ENCODE results near the gene TIPRL. TPM values are rescaled to one million over a fixed set of nuclear protein-coding genes. Genes with fewer than 3 reads are reported as not detected.

TIPRL gene
- total RNA-seq, 1 donor from 2014 or later: 23.8 TPM

DNA sequence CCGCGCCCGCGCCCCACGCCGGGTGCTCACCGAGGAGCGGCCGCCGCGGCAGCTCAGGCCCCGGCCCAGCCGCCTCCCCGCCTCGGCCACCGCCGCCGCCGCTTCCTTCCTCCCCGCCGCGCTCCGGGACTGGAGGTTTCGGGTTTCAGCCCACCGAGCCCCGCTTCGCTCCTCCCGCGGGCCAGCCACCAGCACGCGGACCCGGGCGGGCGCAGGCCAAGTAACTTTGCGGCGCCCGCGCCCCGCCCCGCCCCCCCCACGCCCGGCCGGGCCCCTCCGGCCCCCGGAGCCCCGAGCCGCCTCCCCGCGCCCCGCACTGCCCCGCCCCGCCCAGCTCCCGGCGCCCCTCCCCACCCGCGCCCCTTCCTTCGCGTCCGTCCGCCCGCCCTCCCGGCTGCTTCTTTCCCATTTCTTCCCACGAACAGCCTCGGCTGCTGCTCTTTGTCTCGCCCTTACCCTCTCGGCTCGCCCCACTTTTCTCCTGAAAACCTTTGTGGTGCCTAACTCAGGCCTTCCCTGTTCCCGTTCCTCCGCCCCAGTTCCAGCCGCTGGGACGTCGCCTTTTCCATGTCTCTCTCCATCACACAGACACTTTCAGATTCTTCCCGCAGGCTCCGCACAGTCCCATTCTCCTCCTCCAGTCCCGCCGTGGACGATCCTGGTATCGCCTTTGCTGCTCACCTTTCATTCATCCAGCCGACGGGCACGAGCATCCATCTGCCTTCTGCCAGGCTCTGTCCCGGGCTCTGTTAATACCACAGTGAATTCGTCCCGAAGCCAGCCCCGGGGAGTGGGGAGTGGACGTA is 41.9 kb upstream of the TIPRL start, which contains the start of gene GPR161:
Gene GPR161, minus strand, starts transcription at position 222 of the 806 bp plus-strand sequence. CDS start 32,080 bp downstream, outside the sequence.
- DNase-seq (ENCODE audit: low read depth): no peak
- TF ChIP-seq, protein P1, sequence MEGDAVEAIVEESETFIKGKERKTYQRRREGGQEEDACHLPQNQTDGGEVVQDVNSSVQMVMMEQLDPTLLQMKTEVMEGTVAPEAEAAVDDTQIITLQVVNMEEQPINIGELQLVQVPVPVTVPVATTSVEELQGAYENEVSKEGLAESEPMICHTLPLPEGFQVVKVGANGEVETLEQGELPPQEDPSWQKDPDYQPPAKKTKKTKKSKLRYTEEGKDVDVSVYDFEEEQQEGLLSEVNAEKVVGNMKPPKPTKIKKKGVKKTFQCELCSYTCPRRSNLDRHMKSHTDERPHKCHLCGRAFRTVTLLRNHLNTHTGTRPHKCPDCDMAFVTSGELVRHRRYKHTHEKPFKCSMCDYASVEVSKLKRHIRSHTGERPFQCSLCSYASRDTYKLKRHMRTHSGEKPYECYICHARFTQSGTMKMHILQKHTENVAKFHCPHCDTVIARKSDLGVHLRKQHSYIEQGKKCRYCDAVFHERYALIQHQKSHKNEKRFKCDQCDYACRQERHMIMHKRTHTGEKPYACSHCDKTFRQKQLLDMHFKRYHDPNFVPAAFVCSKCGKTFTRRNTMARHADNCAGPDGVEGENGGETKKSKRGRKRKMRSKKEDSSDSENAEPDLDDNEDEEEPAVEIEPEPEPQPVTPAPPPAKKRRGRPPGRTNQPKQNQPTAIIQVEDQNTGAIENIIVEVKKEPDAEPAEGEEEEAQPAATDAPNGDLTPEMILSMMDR (conservative IDR thresholded peaks at IDR 0.05; ENCODE audit: low read depth, low read length): no peak

DNA sequence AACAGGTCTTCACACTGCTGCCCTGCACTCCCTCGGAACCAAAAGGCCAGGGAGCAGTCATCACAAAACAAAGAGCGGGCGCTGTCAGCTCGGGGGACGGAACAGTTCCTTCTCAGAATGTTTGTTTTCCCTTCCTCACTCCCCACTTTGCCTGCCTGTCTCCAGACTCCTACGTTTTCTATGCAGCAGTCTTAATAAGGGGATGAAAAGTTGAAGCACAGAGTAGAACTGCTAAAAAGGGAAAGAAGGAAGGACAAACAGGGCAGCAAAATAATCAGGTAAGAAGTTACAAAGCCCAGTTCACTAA is 41.3 kb upstream of the TIPRL start:
- H3K4me3 ChIP-seq (ENCODE audit: low read depth, low read length): peak overlapping the region; percentile 68
- TF ChIP-seq, protein P1 (conservative IDR thresholded peaks at IDR 0.05; ENCODE audit: low read depth, low read length): no peak
- no peak for DNase-seq (ENCODE audit: low read depth)

More for the DNA sequence above, 41.9 kb upstream of the TIPRL start, which contains the start of gene GPR161:
- peak within 1 kb of the TSS; percentile 68 for H3K4me3 ChIP-seq (ENCODE audit: low read depth, low read length)

DNA sequence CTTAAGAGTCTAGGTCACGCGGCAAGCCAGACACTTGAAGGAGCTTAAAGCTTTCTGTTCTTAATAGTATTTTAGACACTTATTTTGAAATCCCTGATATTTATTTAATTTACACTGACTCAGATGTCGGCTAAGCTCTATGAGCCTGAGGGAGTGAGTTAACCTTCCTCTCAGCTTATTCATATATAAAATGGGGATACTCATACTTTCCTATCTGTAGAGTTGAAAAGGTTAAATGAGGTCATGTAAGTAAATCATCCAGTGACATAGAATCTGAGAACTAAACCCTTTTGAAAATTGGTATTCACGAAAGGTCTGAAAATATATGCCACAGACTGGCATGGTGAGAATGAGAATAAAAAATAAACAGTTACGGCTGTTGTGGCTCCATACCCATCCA is 40.6 kb upstream of the TIPRL start:
- no peak for DNase-seq (ENCODE audit: low read depth)
- no peak overlapping the region for H3K4me3 ChIP-seq (ENCODE audit: low read depth, low read length)
- TF ChIP-seq, protein P1 (conservative IDR thresholded peaks at IDR 0.05; ENCODE audit: low read depth, low read length): no peak

DNA sequence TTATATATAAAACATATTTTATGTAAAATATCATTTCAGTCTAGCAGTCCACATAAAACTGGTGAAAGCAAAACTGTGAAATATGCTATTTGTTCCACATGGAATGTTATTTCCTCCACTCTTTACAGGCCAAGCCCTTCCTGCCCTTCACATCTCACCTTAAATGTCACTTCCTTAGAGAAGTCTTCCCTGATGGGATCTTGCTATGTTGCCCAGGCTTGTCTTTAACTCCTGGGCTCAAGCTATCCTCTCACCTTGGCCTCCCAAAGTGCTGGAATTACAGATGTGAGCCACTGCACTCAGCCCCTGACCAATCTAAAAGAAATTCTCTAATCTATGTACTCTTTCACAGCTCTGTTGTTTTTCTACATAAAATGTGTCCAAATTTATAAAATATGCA is 39.7 kb upstream of the TIPRL start:
- H3K4me3 ChIP-seq (ENCODE audit: low read depth, low read length): no peak overlapping the region
- no peak for DNase-seq (ENCODE audit: low read depth)
- TF ChIP-seq, protein P1 (conservative IDR thresholded peaks at IDR 0.05; ENCODE audit: low read depth, low read length): no peak

DNA sequence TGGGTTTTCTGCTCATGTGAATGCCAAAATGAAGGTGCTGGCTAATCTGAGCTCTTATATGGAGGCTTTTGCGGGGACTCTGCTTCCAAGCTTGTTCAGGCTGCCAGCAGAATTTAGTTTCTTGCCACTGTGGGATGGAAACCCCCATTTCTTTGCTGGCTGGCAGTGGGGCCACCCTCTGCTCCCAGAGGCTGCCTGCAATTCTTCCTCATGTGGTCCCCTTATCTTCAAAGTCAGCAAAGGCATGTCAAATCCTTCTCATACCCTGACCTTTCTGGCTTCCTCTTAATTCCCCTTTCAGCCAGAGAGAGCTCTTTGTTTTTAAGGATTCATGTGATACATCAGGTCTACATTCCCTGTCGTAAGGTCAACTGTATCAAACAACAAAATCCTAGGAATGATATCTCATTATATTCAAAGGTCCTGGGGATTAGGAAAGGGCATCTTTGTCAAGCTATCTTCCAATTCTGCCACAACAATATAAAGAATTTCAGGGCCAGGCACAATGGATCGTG is 36.8 kb upstream of the TIPRL start:
- DNase-seq (ENCODE audit: low read depth): no peak
- no peak overlapping the region for H3K4me3 ChIP-seq (ENCODE audit: low read depth, low read length)
- TF ChIP-seq, protein P1 (conservative IDR thresholded peaks at IDR 0.05; ENCODE audit: low read depth, low read length): no peak

DNA sequence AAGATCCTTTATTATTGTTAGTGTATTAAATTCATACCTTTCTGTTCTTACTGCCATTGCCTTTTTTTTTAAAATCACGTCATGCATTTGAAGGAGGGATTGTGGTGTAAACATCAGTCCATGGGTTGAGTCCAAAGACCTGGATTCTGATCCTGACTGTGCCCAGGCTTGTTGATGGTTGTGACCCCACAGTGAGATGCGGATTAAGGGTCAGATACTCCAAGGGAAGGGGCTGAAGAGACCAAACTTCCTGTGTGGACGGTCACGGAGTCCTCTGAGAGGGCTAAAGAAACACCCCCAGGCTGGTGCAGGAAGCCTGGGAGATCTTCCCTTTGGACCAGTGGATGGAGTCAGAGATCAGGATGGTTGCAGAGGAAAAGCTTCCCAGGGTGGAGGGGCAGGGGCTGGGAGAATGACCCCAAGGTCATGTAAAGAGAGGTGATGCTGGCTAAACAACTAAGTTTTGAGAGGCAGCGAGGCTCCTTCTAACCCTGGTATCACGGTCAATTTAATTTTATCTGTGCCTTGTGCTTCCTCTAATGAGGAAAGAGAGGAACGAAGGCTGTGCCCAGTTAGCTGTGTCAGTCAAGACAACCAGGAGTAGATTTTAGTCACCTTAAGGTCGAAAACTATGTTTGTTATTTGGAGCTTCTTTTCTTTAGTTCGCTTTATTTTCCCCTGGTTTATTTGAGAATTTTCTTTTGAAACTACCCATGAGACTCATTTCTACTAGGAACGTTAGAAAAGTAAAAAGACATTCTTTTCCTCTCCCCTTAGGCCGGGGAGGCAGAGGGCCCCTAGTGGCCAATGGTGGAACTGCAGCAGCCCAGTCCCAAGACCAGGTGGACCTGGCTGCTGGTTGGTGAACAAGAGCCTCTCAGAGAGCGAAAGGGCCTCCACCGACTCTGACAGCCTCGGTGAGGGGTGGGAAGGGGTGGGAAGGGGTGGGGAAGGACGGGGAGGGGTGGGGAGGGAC is 33.3 kb upstream of the TIPRL start:
- TF ChIP-seq, protein P1 (conservative IDR thresholded peaks at IDR 0.05; ENCODE audit: low read depth, low read length): peak; percentile 99
- H3K4me3 ChIP-seq (ENCODE audit: low read depth, low read length): no peak overlapping the region
- peak; percentile 30 for DNase-seq (ENCODE audit: low read depth)

Data from epithelial cell of proximal tubule (primary cell).